KBM-7 (cell line): ENCODE data around the gene SMIM41.

Experiments used
- DNase-seq: peaks from one replicate; pipeline ENCODE4 v3.0.0-alpha.2; 2015
- in situ Hi-C: fragments of 300-500 bp; cut with MboI; formaldehyde crosslinking; loops from 2 replicates; pipeline ENCODE4 v1.14.3; 2020; ENCODE audit warnings: low sequenced_read_pairs, low pct_unique_long_range_greater_than_20kb, mixed read lengths

Gene SMIM41

GRCh38 chr12:52049688-52050087, 29.8 kb upstream of the SMIM41 start:
- DNase-seq: no peak
- in situ Hi-C loops: no loop called here

- in situ Hi-C loops: no loop called here
Measured at GRCh38 chr12:52050116-52050757, 29.3 kb upstream of the SMIM41 start.

DNA sequence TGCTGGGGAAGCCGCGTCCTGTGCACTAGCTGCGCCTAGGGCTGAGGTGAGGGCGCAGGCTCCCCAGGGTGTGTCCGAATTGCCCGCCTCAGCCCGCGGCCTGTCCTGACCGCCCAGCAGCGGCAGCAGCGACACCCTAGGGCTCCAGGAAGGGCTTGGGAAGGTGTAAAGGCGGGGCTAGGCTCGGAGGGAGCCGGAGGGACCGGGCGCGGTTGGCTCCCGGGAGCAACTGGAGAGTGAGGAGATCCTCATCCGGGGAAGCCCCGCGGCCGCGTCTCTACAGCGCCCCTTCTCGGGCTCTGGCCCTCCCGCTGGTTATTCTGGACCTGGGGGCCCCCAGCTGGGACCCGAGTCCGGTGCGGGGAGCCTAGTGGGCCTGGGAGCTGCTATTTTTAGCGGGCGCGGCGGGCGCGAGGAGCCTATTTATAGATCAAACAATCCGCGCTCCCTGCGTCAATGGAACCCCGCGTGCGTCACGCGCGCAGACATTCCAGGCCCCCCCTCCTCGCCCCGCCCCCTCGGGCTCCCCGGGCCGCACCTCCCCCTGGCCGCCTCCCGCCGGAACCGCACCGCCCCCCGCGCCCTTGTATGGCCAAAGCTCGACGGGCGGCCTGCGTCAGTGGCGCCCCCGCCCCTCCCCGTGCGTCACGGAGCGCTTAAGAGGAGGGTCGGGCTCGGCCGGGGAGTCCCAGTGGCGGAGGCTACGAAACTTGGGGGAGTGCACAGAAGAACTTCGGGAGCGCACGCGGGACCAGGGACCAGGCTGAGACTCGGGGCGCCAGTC, 28.6 kb upstream of the SMIM41 start, which contains the start of gene NR4A1:
Gene NR4A1 (plus strand): TSS at position 685 of the 784 bp plus-strand sequence. CDS start 2,887 bp downstream, outside the sequence.
- in situ Hi-C loops: no loop called here
- DNase-seq: peak; percentile 79

More at GRCh38 chr12:52050116-52050757, 29.3 kb upstream of the SMIM41 start:
- DNase-seq: no peak

GRCh38 chr12:52052468-52053186, 26.9 kb upstream of the SMIM41 start:
- in situ Hi-C loops: no loop called here
- DNase-seq: peak; percentile 20

GRCh38 chr12:52053536-52054209, 25.8 kb upstream of the SMIM41 start:
- DNase-seq: no peak
- in situ Hi-C loops: no loop called here

DNA sequence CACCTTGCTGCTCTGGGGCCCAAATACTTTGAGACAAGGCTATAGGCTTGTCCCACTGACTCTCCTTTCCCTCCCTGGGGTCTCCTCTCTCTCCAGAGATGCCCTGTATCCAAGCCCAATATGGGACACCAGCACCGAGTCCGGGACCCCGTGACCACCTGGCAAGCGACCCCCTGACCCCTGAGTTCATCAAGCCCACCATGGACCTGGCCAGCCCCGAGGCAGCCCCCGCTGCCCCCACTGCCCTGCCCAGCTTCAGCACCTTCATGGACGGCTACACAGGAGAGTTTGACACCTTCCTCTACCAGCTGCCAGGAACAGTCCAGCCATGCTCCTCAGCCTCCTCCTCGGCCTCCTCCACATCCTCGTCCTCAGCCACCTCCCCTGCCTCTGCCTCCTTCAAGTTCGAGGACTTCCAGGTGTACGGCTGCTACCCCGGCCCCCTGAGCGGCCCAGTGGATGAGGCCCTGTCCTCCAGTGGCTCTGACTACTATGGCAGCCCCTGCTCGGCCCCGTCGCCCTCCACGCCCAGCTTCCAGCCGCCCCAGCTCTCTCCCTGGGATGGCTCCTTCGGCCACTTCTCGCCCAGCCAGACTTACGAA, 25.2 kb upstream of the SMIM41 start:
- DNase-seq: no peak
- in situ Hi-C loops: no loop called here

DNA sequence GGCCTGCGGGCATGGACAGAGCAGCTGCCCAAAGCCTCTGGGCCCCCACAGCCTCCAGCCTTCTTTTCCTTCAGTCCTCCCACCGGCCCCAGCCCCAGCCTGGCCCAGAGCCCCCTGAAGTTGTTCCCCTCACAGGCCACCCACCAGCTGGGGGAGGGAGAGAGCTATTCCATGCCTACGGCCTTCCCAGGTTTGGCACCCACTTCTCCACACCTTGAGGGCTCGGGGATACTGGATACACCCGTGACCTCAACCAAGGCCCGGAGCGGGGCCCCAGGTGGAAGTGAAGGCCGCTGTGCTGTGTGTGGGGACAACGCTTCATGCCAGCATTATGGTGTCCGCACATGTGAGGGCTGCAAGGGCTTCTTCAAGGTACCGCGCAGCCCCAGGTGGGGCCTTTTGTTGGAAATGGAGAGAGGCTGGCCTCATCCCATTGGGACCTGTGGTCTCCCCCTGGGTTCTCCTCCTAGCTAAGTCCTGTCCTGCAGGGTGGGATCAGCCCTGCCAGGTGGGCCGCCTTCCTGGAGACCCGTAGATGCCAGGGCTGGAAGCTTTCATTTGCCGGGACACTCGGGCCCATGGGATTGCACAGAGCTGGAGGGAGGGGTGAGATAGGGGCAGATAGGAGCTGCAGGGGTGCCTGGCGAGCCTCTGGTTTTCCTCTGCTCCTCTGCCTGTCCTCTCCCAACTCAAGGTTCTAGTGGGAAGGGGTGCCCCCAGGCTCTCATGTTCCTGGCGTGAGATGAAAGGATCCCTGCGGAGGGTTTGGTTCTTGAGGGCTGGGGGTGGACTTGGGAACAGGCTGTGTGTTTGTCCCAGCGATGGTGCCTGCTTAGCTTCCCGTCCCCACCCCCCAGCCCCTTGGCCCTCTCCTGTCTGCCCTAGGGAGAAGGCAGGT, 24.4 kb upstream of the SMIM41 start:
- in situ Hi-C loops: no loop called here
- no peak for DNase-seq

- in situ Hi-C loops: no loop called here
Measured at GRCh38 chr12:52055731-52056711, 23.5 kb upstream of the SMIM41 start.

DNA sequence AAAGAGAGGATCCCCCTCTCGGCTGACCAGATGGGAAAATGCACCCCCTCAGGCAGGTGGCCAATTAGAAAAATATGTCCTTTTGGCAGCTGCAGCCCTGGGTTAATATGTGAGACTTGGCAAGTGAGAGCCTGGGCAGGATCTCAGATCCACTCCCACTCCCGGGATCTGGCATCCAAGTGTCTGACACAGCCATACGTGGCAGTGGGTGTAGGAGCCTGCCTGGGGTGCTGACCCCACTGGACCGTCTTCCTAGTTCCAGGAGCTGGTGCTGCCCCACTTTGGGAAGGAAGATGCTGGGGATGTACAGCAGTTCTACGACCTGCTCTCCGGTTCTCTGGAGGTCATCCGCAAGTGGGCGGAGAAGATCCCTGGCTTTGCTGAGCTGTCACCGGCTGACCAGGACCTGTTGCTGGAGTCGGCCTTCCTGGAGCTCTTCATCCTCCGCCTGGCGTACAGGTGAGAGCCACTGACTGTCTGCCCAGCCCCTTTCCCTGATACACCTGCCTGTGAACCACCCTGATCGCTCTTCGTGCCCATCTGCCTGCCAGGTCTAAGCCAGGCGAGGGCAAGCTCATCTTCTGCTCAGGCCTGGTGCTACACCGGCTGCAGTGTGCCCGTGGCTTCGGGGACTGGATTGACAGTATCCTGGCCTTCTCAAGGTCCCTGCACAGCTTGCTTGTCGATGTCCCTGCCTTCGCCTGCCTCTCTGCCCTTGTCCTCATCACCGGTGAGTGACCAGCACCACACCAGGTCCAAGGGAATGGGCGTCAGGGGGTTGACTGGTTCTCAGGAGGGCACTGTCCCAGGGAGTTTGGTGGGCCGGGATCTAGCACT, 22.5 kb upstream of the SMIM41 start:
- in situ Hi-C loops: no loop called here
- DNase-seq: no peak

More at GRCh38 chr12:52055731-52056711, 23.5 kb upstream of the SMIM41 start:
- no peak for DNase-seq

DNA sequence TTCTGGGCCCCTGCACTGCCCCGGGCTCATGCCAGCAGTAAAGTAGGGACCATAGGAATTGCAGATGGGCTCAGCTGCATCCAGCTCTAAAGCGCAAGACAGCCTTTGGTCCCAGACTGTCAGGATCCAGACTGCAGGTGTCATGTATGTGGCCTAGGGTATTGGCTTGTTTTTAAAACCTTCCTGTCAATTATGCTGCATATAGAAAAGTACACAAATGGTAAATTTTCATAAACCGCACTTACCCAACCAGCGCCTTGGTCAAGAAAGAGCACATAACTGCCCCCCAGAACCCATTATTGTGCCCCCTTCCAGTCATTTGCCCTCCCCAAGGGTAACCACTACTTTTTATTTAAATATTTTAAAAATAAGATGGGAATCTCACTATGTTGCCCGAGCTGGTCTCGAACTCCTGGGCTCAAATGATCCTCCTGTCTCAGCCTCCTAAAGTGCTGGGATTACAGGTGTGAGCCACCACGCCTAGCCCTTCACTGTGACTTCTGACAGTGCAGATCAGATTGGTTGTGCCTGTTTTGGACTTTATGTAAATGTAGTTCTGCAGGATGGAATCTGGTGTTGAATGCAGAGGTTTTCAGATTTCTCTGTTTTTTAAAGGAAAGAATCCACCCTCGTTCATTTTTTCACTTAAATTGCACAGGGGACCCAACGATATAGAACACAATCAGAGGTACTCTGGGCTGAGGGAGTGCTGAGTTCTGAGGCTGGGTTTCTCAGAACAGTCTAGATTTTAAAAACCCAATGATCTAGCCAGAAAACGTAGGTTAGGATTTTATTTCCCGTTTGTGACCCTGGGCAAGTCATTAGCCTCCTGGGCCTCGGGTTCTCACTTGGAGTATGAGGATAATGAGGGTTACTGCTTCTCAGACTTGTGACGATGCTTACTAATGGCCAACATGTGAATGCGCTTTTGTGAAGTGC, 21.6 kb upstream of the SMIM41 start:
- in situ Hi-C loops: no loop called here
- DNase-seq: no peak

DNA sequence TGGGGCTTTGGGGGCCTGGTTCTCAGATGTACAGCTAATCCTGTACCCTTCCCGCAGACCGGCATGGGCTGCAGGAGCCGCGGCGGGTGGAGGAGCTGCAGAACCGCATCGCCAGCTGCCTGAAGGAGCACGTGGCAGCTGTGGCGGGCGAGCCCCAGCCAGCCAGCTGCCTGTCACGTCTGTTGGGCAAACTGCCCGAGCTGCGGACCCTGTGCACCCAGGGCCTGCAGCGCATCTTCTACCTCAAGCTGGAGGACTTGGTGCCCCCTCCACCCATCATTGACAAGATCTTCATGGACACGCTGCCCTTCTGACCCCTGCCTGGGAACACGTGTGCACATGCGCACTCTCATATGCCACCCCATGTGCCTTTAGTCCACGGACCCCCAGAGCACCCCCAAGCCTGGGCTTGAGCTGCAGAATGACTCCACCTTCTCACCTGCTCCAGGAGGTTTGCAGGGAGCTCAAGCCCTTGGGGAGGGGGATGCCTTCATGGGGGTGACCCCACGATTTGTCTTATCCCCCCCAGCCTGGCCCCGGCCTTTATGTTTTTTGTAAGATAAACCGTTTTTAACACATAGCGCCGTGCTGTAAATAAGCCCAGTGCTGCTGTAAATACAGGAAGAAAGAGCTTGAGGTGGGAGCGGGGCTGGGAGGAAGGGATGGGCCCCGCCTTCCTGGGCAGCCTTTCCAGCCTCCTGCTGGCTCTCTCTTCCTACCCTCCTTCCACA, 20.7 kb upstream of the SMIM41 start:
- DNase-seq: no peak
- in situ Hi-C loops: no loop called here

- DNase-seq: no peak
- in situ Hi-C loops: no loop called here
Measured at GRCh38 chr12:52059582-52060497, 19.7 kb upstream of the SMIM41 start.

DNA sequence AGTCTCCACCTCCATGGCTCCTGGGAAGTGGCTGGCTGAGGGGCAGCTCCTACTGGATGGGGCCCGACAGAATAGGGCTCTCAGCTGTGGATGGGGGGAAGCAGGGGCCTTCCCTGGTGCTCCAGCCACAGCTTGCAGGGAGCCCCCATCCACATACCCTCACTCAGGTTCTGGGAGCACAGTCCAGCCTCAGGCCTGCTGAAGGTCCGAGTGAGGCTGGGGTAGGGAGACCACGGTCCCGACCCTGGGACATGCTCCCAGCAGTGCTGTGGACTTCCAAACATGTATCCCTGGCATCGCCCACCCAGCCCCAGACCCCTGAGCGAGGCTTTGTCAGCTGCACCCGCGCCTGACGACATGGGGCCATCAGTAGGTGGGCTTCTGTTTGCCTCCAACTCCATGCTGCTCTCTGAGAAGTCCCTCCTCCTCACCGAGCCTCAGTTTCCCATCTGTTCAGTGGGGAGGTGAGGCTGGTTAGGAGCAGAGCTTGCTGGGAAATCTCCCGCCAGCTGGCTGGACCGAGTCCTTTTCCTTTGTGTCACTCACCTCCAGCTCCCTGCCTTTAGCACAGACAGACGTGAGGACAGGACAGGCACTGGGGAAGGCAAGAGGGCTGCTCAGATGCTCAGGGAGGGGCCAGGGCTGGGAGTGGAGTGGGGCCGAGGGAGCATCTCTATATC, 18.9 kb upstream of the SMIM41 start:
- in situ Hi-C loops: no loop called here
- no peak for DNase-seq
